ENCODE data around the gene UTP11. TPM values are rescaled to one million over a fixed set of nuclear protein-coding genes. Genes with fewer than 3 reads are reported as not detected.

UTP11 gene
- polyA plus RNA-seq, 1 donor from 2014 or later = 144 TPM

DNA sequence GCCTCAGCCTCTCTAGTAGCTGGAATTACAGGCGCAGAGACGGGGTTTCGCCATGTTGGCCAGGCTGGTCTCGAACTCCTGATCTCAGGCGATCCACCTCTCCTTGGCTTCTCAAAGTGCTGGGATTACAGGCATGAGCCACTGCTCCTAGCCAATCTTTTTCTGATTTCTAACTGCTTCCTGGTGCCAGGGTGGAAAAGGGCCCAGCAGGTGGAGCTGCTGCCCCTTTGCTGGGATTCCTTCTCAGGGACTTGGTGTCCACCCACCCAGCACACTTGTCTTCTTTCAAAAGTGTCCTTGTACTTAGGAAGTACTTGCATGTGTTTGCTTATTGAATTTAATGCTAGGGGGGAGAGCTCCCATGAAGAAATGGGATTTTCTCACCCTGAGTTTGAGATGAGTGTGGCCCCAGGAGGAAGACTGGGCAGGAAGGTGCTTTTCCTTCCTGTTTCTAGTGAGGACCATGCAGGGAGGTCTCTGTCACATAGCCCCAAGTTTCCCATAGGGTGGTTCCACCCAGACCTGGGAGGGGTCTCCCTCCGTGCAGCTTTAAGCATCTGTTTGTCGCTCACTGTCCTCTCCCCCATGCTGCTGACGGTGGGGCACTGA is 14.2 kb downstream of the UTP11 start:
- Histone ChIP-seq H3K4me3 (ENCODE audit: low read length) (no peak overlapping the region), H3F3A (ENCODE audit: insufficient read depth, low read length, poor library complexity, severe bottlenecking) (no peaks in the 10 kb centered on the region), H3K9me2 (ENCODE audit: insufficient read depth, low read length) (no peaks in the 10 kb centered on the region), H3K9me3 (ENCODE audit: low read length) (no peaks in the 10 kb centered on the region), H3K79me2 (replicated peaks; ENCODE audit: insufficient read depth, low read length) (no peaks in the 10 kb centered on the region), H2AFZ (ENCODE audit: low read depth, low read length) (no peak overlapping the region), H3K9ac (ENCODE audit: low read length) (no peak overlapping the region), H3K4me2 (ENCODE audit: low read length) (no peak overlapping the region), H3K27me3 (ENCODE audit: insufficient read depth, low read depth, low read length) (no peaks in the 10 kb centered on the region), H4K20me1 (ENCODE audit: insufficient read depth) (no peaks in the 10 kb centered on the region), H3K27ac (ENCODE audit: low read length) (no peak overlapping the region), H3K36me3 (ENCODE audit: insufficient read depth, low read length) (peaks cover 9% of the 10 kb centered on the region)
- no peak for TF ChIP-seq TAF1 (IDR thresholded peaks at IDR 0.05; ENCODE audit: low read depth)
- TF ChIP-seq, protein P1, sequence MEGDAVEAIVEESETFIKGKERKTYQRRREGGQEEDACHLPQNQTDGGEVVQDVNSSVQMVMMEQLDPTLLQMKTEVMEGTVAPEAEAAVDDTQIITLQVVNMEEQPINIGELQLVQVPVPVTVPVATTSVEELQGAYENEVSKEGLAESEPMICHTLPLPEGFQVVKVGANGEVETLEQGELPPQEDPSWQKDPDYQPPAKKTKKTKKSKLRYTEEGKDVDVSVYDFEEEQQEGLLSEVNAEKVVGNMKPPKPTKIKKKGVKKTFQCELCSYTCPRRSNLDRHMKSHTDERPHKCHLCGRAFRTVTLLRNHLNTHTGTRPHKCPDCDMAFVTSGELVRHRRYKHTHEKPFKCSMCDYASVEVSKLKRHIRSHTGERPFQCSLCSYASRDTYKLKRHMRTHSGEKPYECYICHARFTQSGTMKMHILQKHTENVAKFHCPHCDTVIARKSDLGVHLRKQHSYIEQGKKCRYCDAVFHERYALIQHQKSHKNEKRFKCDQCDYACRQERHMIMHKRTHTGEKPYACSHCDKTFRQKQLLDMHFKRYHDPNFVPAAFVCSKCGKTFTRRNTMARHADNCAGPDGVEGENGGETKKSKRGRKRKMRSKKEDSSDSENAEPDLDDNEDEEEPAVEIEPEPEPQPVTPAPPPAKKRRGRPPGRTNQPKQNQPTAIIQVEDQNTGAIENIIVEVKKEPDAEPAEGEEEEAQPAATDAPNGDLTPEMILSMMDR (IDR thresholded peaks at IDR 0.05; ENCODE audit: poor library complexity, severe bottlenecking) = peak; percentile 90
- TF ChIP-seq, protein P2, sequence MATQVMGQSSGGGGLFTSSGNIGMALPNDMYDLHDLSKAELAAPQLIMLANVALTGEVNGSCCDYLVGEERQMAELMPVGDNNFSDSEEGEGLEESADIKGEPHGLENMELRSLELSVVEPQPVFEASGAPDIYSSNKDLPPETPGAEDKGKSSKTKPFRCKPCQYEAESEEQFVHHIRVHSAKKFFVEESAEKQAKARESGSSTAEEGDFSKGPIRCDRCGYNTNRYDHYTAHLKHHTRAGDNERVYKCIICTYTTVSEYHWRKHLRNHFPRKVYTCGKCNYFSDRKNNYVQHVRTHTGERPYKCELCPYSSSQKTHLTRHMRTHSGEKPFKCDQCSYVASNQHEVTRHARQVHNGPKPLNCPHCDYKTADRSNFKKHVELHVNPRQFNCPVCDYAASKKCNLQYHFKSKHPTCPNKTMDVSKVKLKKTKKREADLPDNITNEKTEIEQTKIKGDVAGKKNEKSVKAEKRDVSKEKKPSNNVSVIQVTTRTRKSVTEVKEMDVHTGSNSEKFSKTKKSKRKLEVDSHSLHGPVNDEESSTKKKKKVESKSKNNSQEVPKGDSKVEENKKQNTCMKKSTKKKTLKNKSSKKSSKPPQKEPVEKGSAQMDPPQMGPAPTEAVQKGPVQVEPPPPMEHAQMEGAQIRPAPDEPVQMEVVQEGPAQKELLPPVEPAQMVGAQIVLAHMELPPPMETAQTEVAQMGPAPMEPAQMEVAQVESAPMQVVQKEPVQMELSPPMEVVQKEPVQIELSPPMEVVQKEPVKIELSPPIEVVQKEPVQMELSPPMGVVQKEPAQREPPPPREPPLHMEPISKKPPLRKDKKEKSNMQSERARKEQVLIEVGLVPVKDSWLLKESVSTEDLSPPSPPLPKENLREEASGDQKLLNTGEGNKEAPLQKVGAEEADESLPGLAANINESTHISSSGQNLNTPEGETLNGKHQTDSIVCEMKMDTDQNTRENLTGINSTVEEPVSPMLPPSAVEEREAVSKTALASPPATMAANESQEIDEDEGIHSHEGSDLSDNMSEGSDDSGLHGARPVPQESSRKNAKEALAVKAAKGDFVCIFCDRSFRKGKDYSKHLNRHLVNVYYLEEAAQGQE (IDR thresholded peaks at IDR 0.05; ENCODE audit: borderline replicate concordance) = no peak
- peak; percentile 97 for TF ChIP-seq SMC3 (conservative IDR thresholded peaks at IDR 0.05; ENCODE audit: poor library complexity)
- TF ChIP-seq RAD21 (conservative IDR thresholded peaks at IDR 0.05) = peak; percentile 94
- no peak for TF ChIP-seq EZH2 (IDR thresholded peaks at IDR 0.05; ENCODE audit: borderline replicate concordance, insufficient read depth, low read length, poor library complexity, severe bottlenecking)
- no peak for TF ChIP-seq POLR2AphosphoS5 (IDR thresholded peaks at IDR 0.05)
- TF ChIP-seq MXI1 (conservative IDR thresholded peaks at IDR 0.05; ENCODE audit: poor library complexity, severe bottlenecking) = peak; percentile 24
- no peak for TF ChIP-seq EP300 (conservative IDR thresholded peaks at IDR 0.05; ENCODE audit: poor library complexity, severe bottlenecking)

DNA sequence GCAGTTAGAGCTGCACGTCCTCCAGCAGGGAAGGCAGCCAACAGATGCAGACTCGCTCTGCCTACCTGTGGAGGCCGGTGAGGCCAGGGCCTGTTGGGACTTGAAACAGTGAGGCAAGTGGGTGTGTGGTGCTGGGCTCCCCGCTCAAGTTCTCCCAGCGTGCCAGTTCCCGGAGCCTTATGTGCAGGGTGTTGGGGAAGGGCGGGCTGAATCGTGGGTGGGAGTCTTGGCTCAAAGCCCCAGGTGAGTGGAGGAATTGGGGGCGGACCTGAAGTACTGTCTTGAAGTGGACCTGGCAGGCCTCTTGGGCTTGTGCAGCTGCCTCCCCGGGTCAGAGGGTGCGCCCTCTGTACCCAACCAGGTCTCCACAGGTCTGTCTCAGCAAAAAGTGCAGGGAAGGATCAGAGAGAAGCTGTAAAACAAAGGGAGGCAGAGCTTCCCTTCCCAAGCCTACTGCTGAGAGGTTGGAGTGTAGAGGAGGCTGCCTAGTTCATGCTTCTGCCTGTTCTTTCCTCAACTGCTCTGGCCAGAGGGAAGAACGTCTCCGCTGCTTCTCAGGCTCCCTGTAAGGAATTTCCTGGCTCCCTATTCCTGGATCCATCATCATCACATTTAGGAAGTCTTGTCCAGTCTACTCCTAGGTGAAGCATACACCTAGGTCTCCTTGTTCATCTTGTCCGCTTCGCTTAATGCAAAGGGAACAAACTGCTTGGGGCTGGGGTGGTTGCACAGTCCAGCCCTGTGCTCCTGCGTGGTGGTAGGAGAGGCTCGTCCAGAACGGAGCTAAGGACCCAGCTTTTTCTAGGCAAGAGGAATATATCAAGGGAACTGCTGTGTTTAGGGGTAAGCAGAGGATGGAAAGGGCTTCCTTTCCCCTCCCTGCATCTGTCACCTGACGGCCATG is 14.9 kb downstream of the UTP11 start:
- Histone ChIP-seq H2AFZ (ENCODE audit: low read depth, low read length) (no peak overlapping the region), H3K9ac (ENCODE audit: low read length) (no peak overlapping the region), H3K79me2 (replicated peaks; ENCODE audit: insufficient read depth, low read length) (no peaks in the 10 kb centered on the region), H3F3A (ENCODE audit: insufficient read depth, low read length, poor library complexity, severe bottlenecking) (no peaks in the 10 kb centered on the region), H4K20me1 (ENCODE audit: insufficient read depth) (no peaks in the 10 kb centered on the region), H3K9me3 (ENCODE audit: low read length) (no peaks in the 10 kb centered on the region), H3K36me3 (ENCODE audit: insufficient read depth, low read length) (peaks cover 9% of the 10 kb centered on the region), H3K9me2 (ENCODE audit: insufficient read depth, low read length) (no peaks in the 10 kb centered on the region), H3K4me2 (ENCODE audit: low read length) (no peak overlapping the region), H3K27me3 (ENCODE audit: insufficient read depth, low read depth, low read length) (no peaks in the 10 kb centered on the region), H3K4me3 (ENCODE audit: low read length) (no peak overlapping the region), H3K27ac (ENCODE audit: low read length) (no peak overlapping the region)
- TF ChIP-seq POLR2AphosphoS5 (IDR thresholded peaks at IDR 0.05) (no peak), MXI1 (conservative IDR thresholded peaks at IDR 0.05; ENCODE audit: poor library complexity, severe bottlenecking) (no peak), EP300 (conservative IDR thresholded peaks at IDR 0.05; ENCODE audit: poor library complexity, severe bottlenecking) (no peak), TAF1 (IDR thresholded peaks at IDR 0.05; ENCODE audit: low read depth) (no peak), EZH2 (IDR thresholded peaks at IDR 0.05; ENCODE audit: borderline replicate concordance, insufficient read depth, low read length, poor library complexity, severe bottlenecking) (no peak), RAD21 (conservative IDR thresholded peaks at IDR 0.05) (no peak), SMC3 (conservative IDR thresholded peaks at IDR 0.05; ENCODE audit: poor library complexity) (no peak)
- TF ChIP-seq, protein P2 (IDR thresholded peaks at IDR 0.05; ENCODE audit: borderline replicate concordance) = no peak
- TF ChIP-seq, protein P1 (IDR thresholded peaks at IDR 0.05; ENCODE audit: poor library complexity, severe bottlenecking) = no peak
